GOT3 (cell line): ENCODE measurements around the gene C1QTNF1.
"Not testable (repeated sequence)": the region's sequence is repeated elsewhere in the genome, so short reads cannot be mapped to it uniquely, and the experiment has no call there.

Experiments
- DNase-seq: peaks from one replicate; lab custom pipeline; 2025; ENCODE audit warnings: mixed read lengths; lab: John Stamatoyannopoulos, UW

The C1QTNF1 gene

GRCh38 chr17:79054200-79054960 lies 30.4 kb downstream of the C1QTNF1 start:
- DNase-seq: no peak

GRCh38 chr17:79055197-79055596 lies 31.2 kb downstream of the C1QTNF1 start:
- DNase-seq: no peak

GRCh38 chr17:79057737-79058385 lies 33.9 kb downstream of the C1QTNF1 start:
- no peak for DNase-seq

- DNase-seq: no peak
These were observed 38.7 kb downstream of the C1QTNF1 start for GRCh38 chr17:79062691-79063090.

GRCh38 chr17:79064026-79064425 lies 40.1 kb downstream of the C1QTNF1 start:
- DNase-seq: no peak

- DNase-seq: no peak
These were observed 41.2 kb downstream of the C1QTNF1 start for GRCh38 chr17:79065105-79065670.

GRCh38 chr17:79066963-79067362 lies 43.0 kb downstream of the C1QTNF1 start:
- DNase-seq: no peak

GRCh38 chr17:79070266-79070880 lies 46.4 kb downstream of the C1QTNF1 start:
- no peak for DNase-seq

GRCh38 chr17:79071161-79071740 lies 47.3 kb downstream of the C1QTNF1 start:
- DNase-seq: no peak

- no peak for DNase-seq
These were observed 48.6 kb downstream of the C1QTNF1 start for GRCh38 chr17:79072544-79072943.

GRCh38 chr17:79073016-79073705 lies 49.2 kb downstream of the C1QTNF1 start:
- DNase-seq: no peak

GRCh38 chr17:79073706-79074088 lies 49.7 kb downstream of the C1QTNF1 start:
- no peak for DNase-seq

- not testable (repeated sequence) for DNase-seq
These were observed 50.2 kb downstream of the C1QTNF1 start for GRCh38 chr17:79074121-79074648.

- peak; percentile 78 for DNase-seq
These were observed 50.9 kb downstream of the C1QTNF1 start, which contains the start of gene ENGASE for GRCh38 chr17:79074649-79075445. Gene ENGASE, plus strand, starts transcription at chr17:79074824. Its CDS starts 121 bp downstream, at chr17:79074945.

- DNase-seq: no peak
These were observed 51.4 kb downstream of the C1QTNF1 start for GRCh38 chr17:79075446-79075750.

GRCh38 chr17:79075861-79076406 lies 52.0 kb downstream of the C1QTNF1 start:
- DNase-seq: no peak

GRCh38 chr17:79077587-79077986 lies 53.6 kb downstream of the C1QTNF1 start:
- no peak for DNase-seq

GRCh38 chr17:79078476-79079190 lies 54.7 kb downstream of the C1QTNF1 start:
- no peak for DNase-seq

GRCh38 chr17:79079421-79080200 lies 55.6 kb downstream of the C1QTNF1 start:
- DNase-seq: no peak
